CD4-positive, alpha-beta T cell treated with Interferon alpha-2 for 1 hour (primary cell): ENCODE results near the gene SLC37A3.

ENCODE experiments used
- DNase-seq, 2 donors: peaks; one replicate each; pipeline ENCODE4 v3.0.0-alpha.2; 2020 to 2022

SLC37A3 gene

DNA sequence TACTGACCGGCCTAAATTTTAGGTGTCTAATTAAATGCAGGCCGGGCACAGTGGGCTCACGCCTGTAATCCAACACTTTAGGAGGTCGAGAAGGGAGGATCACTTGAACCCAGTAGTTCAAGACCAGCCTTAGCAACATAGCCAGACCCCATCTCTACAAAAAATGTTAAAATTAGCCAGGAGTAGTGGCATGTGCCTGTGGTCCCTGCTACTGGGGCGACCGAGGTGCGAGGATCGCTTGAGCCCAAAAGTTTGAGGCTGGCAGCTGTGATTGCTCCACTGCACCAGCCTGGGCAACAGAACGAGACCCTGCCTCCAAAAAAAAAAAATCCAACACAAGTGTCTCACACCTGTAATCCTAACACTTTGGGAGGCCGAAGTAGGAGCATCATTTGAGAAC, 491 bp upstream of the SLC37A3 start:
- no peak for DNase-seq

- DNase-seq: no peak
These were observed 4.5 kb downstream of the SLC37A3 start for GRCh38 chr7:140393756-140394306.

- DNase-seq: no peak
These were observed 6.7 kb downstream of the SLC37A3 start for GRCh38 chr7:140391634-140392033.

DNA sequence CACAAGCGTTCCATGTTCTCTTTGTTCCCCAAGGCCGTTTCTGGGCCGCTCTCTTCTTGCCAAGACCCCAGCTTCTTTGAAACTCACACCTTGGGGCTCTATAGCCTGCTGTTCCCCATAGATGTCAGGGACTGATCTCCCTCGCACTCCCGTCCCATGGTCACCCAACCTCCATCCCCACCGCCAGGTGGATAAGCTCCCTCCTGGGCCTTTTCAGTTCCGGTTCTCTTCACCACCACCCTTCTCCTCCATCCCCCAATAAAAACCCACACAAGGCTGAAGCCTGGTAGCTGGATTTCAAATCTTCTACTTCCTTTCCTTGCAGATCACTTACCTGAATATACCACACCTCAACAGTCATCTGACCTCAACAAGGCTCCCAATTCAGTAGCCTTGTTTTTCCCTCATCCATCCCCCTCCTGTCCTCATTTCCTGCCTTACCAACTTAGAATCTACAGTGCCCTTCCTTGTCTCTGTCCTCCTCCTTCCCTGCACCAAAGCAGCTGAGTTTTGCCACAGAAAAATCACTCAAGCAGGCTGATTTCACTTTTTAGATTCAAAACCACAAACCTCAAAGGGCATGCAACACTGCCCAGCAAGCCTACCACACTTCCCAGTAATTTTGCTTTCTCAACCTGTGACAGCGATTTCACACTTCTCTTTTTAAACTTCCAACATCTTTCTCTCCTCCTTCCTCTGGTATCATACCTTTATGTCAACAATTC, 7.7 kb downstream of the SLC37A3 start:
- DNase-seq: peak; percentile 17 to 28

GRCh38 chr7:140390034-140390433, 8.3 kb downstream of the SLC37A3 start:
- DNase-seq: no peak

- DNase-seq: no peak
These were observed 8.9 kb downstream of the SLC37A3 start for GRCh38 chr7:140389445-140389844.

- no peak for DNase-seq
These were observed 13.3 kb downstream of the SLC37A3 start for GRCh38 chr7:140384894-140385545.

DNA sequence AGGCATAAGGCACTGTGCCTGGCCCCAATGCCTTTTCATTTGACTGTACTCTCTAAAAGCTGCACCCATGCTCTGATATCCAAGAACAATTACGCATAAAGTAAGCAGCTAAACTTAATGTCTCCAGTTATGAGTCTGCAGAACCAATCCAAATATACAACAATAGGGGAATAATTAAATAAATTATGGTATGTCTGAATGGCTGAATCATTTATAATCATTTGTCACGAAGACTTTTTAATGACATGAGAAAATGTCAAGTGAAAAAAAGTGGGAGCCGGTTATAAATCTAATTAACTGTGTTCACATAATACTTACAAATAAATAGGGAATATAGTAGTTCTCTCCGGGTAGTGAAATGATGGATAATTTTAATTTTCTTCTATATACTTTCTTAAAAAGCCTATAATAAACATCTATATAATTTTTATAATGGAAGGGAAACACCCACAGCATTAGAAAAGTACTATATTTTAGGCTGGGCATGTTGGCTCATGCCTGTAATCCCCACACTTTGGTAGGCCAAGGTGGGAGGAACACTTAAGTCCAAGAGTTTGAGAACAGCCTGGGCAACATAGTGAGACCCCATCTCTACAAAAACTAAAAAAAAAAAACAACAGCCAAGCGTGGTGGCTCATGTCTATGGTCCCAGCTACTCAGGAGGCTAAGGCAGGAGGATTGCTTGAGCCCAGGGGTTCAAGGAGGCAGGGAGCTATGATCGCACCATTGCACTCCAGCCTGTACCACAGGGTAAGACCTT, 14.2 kb downstream of the SLC37A3 start:
- DNase-seq: no peak

GRCh38 chr7:140375892-140376730, 22.2 kb downstream of the SLC37A3 start:
- peak in 1 of 2 donors; percentile 45 for DNase-seq

- no peak for DNase-seq
These were observed 23.0 kb downstream of the SLC37A3 start for GRCh38 chr7:140375323-140375722.

DNA sequence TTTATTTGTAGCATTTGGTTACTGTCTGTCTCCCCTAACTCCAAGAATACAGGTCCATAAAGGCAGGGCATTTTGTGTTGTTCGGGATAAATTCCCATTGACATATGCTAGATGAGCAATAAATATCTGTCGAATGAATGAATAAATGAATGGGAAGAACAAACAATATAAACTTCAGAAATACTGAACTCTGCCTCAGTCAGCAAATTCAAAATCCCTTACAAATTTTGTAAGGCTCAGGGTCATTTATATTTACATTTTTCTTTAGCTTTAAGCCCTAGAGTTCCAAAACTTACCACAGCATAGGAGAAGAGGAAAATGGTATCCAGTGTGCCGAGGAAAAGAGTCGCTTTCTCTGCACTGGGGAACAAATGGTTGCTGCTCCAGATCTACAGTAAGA, 29.0 kb downstream of the SLC37A3 start:
- no peak for DNase-seq

- DNase-seq: no peak
These were observed 30.8 kb downstream of the SLC37A3 start for GRCh38 chr7:140367528-140367927.

- DNase-seq: no peak
These were observed 33.5 kb downstream of the SLC37A3 start for GRCh38 chr7:140364819-140365218.

GRCh38 chr7:140360697-140361229, 37.6 kb downstream of the SLC37A3 start:
- DNase-seq: peak in 1 of 2 donors; percentile 13

GRCh38 chr7:140358412-140359051, 39.8 kb downstream of the SLC37A3 start:
- DNase-seq: peak; percentile 55 to 73

GRCh38 chr7:140358024-140358411, 40.3 kb downstream of the SLC37A3 start:
- no peak for DNase-seq

DNA sequence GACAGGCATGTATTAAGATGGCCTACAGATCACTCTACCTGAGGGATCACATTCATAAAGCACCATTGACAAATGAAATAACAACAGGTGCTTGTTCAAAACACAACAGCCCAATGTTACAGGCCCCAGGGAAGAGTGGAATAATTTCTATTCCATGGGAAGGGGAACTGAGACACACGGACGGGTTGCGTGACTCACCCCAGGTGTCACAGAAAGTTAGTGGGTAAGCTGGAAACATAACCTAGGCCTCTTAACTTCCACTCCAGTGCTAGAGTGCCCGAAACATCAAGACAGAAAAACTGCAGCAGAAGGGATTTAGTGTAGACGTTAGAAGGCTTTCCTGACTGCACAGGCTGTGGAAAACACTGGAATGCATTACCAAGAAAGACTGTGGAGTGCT, 48.3 kb downstream of the SLC37A3 start:
- no peak for DNase-seq

DNA sequence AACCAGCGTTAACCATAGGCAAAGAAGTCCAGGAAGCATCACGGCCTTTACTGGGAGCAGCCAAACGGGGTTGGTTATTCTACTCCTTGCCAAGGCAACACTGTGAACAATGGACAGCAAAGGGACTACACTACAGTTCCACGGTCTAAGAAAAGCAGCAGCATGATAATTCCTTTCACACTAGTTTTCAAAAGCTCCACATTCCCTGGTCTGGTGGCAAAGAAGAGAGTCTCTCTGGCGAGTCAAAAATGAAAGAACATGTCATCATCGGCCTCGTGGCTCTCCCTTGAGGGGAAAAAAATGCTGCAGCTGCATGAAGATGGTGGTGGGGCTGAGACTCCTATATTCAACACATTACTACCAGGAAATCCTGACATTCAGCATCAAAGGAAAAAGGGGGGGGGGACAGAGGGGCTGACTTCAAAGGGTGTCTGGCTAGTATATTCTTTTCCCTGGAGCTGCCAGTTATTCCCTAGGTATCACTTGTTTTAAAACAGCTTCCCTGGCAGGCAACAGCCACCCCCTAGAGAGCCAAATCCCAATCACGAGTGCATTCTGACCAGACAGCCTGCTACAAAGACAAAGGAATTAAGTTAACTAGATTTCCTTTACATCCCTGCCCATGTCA, 49.1 kb downstream of the SLC37A3 start:
- no peak for DNase-seq

DNA sequence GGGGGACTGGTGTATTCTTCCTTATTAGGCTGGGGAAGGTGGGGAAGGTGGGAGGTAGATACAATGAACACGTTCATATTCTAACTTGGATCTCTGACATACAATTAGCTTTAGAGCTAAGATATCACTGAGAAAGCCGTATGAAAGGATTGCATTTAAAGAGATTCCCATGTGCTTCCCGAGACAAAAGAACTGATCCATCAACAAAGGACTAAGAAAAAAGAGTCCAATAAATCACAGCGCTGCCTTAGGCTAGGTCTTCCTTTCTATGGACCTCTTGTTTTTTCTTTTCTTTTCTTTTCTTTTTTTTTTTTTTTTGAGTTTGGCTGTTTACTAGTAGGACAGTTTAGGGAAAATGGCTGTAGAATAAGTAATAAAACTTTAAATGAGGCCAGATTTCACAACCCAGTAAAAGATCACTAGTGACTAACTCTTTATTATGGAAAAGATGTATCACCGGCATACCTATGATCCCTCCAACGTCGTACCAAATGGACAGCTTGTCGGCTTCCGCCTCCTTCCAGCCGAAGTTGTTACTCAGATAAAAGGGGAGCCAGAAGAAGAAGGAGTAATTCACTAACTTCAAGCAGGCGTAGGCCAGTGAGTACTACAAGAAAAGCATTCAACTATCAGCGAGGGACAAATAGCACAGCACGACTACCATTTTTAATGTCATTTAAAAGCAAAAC, 50.0 kb downstream of the SLC37A3 start:
- DNase-seq: no peak

DNA sequence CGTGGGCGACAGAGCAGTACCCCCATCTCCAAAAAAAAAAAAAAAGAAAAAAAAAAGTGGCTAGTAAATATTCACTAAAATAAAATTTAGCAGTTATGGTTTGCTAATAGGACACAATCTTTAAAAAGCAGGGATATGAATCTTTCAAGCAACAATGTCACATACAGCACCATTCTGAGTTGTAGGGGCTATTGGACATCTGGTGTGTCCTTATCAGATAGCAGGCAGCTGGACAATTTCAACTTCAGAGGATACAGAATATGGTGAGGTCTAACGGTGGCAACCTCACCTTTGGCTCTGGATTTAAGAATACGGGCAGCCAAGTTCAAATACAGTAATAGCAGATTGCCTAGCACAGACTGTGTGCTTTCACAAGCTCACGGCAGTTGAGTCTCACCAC, 51.1 kb downstream of the SLC37A3 start:
- DNase-seq: no peak

DNA sequence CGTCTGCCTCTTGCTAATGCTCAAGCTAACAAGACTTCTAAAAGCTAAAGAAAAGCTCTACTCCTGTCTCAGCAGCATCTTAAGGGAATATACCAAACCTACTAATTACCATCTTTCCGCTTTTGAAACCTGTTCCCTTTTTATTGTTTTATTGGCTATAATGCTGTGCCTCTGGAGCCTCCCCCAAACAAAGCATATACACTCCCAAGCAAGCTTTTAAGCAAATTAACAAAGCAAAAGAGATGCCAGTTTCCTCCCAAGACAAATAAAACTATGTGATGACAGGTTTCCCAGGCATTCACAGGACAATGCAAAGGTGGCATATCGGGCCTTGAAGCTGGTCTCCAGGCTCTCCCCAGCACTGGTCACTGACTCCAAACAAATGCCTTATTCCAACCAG, 52.9 kb downstream of the SLC37A3 start:
- no peak for DNase-seq
